Measurements from ENCODE around the gene TOPBP1. TPM values are rescaled to one million over a fixed set of nuclear protein-coding genes. Genes with fewer than 3 reads are reported as not detected.

The TOPBP1 gene
- total RNA-seq, 1 donor, result 33.7 TPM

DNA sequence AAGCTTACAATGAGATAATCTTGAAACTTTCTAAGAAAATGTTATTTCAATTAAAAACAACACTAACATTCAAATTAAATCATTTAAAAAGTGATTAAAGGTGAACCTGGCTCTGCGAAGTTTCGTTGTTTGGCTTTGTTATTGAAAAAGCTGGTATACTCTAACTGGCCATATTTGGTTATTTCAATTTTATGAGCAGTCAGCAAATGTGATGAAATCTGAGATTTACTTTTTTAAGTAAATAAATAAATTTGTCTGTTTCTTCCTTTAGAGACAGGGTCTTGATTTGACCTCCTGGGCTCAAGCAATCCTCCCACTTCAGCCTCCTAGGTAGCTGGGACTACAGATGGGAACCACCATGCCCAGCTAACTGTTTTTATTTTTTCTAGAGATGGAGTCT is 50.2 kb downstream of the TOPBP1 start:
- Histone ChIP-seq H4K20me1 (ENCODE audit: insufficient read depth, low read length) (no peaks in the 10 kb centered on the region), H2AFZ (ENCODE audit: low read length) (no peak overlapping the region), H3K27ac (ENCODE audit: low read depth, low read length) (no peak overlapping the region), H3K79me2 (ENCODE audit: insufficient read depth, low read length) (no peaks in the 10 kb centered on the region), H3K36me3 (ENCODE audit: insufficient read depth, low read length) (peaks cover 28% of the 10 kb centered on the region), H3K27me3 (ENCODE audit: insufficient read depth, low read length) (no peaks in the 10 kb centered on the region), H3K4me1 (ENCODE audit: insufficient read depth, low read length) (peaks cover 2% of the 10 kb centered on the region), H3K9me3 (ENCODE audit: low read depth, low read length) (no peaks in the 10 kb centered on the region), H3K4me3 (ENCODE audit: insufficient read depth, low read length) (no peak overlapping the region), H3K4me2 (ENCODE audit: insufficient read depth, low read length) (no peak overlapping the region)
- DNase-seq (ENCODE audit: insufficient read length, low spot score, missing footprints), result no peak
- TF ChIP-seq, protein P1, sequence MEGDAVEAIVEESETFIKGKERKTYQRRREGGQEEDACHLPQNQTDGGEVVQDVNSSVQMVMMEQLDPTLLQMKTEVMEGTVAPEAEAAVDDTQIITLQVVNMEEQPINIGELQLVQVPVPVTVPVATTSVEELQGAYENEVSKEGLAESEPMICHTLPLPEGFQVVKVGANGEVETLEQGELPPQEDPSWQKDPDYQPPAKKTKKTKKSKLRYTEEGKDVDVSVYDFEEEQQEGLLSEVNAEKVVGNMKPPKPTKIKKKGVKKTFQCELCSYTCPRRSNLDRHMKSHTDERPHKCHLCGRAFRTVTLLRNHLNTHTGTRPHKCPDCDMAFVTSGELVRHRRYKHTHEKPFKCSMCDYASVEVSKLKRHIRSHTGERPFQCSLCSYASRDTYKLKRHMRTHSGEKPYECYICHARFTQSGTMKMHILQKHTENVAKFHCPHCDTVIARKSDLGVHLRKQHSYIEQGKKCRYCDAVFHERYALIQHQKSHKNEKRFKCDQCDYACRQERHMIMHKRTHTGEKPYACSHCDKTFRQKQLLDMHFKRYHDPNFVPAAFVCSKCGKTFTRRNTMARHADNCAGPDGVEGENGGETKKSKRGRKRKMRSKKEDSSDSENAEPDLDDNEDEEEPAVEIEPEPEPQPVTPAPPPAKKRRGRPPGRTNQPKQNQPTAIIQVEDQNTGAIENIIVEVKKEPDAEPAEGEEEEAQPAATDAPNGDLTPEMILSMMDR (IDR thresholded peaks at IDR 0.05; ENCODE audit: extremely low read depth, low read depth, low read length), result no peak

DNA sequence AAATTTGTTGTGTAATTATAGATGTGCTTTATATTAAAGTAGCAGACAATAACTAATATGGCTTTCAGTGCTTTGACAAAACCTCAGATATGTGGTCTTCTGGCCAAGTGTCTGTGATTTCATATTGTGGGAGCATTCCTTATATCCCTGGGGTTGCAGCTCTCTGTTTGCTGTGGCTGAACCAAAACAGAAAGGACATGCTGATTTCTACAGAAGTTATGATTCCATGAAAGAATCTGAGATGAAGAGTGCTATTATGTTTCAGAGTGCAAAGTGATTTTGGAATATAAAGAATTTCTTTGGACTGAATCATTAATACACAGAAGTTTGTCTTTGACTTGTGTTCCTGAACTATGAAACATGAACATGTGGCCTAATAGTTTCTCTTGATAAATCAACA is 51.7 kb downstream of the TOPBP1 start:
- no peak overlapping the region for H2AFZ ChIP-seq (ENCODE audit: low read length)
- H3K4me1 ChIP-seq (ENCODE audit: insufficient read depth, low read length), result peaks cover 2% of the 10 kb centered on the region
- no peaks in the 10 kb centered on the region for H3K9me3 ChIP-seq (ENCODE audit: low read depth, low read length)
- H3K27me3 ChIP-seq (ENCODE audit: insufficient read depth, low read length), result no peaks in the 10 kb centered on the region
- no peak overlapping the region for H3K4me2 ChIP-seq (ENCODE audit: insufficient read depth, low read length)
- no peak for DNase-seq (ENCODE audit: insufficient read length, low spot score, missing footprints)
- H3K4me3 ChIP-seq (ENCODE audit: insufficient read depth, low read length), result no peak overlapping the region
- peaks cover 22% of the 10 kb centered on the region for H3K36me3 ChIP-seq (ENCODE audit: insufficient read depth, low read length)
- TF ChIP-seq, protein P1 (IDR thresholded peaks at IDR 0.05; ENCODE audit: extremely low read depth, low read depth, low read length), result no peak
- no peaks in the 10 kb centered on the region for H4K20me1 ChIP-seq (ENCODE audit: insufficient read depth, low read length)
- H3K79me2 ChIP-seq (ENCODE audit: insufficient read depth, low read length), result no peaks in the 10 kb centered on the region
- no peak overlapping the region for H3K27ac ChIP-seq (ENCODE audit: low read depth, low read length)

DNA sequence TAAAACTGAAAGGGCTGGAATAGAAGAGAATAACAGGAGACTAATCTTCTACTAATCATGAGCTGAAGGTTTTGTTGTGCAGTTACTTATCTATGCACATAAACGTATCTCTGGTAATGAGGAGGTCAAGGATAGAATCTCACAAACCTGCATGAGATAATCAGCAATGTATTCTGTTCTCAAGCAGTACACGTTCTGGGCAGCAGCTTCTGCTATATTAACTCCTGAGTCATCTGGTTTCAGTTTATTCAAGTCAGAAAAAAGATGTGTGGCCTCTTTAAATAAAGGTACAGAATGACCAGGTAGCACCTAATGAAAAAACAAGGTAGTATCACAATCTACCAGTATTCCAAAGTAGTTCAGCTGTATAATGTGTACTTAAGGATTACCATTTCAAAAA is 53.4 kb downstream of the TOPBP1 start:
- H3K79me2 ChIP-seq (ENCODE audit: insufficient read depth, low read length), result no peaks in the 10 kb centered on the region

DNA sequence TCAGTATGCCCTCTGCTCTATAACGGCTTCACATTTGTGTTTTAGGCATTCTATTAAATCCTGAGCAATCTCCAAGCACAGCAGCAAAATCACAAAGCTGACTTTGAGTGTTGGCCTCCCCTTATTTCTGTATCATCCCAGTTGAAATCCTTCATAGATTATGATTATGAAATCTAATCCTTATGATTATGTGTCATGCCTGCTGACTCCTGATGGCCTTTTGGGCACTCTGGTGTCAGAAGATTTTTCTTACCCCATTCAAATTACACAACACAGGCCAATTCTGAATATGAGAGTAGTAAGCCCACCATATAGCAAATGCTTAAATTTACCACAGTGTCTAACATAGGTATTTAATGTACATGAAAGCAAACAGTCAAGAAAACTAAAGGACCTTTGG is 53.9 kb downstream of the TOPBP1 start:
- Histone ChIP-seq H3K36me3 (ENCODE audit: insufficient read depth, low read length) (peaks cover 22% of the 10 kb centered on the region), H3K4me3 (ENCODE audit: insufficient read depth, low read length) (no peak overlapping the region), H4K20me1 (ENCODE audit: insufficient read depth, low read length) (no peaks in the 10 kb centered on the region), H3K27ac (ENCODE audit: low read depth, low read length) (no peak overlapping the region), H3K4me1 (ENCODE audit: insufficient read depth, low read length) (peaks cover 2% of the 10 kb centered on the region), H3K79me2 (ENCODE audit: insufficient read depth, low read length) (no peaks in the 10 kb centered on the region), H2AFZ (ENCODE audit: low read length) (no peak overlapping the region), H3K27me3 (ENCODE audit: insufficient read depth, low read length) (no peaks in the 10 kb centered on the region), H3K9me3 (ENCODE audit: low read depth, low read length) (no peaks in the 10 kb centered on the region), H3K4me2 (ENCODE audit: insufficient read depth, low read length) (no peak overlapping the region)
- no peak for DNase-seq (ENCODE audit: insufficient read length, low spot score, missing footprints)
- TF ChIP-seq, protein P1 (IDR thresholded peaks at IDR 0.05; ENCODE audit: extremely low read depth, low read depth, low read length), result no peak

More for the DNA sequence above, 53.4 kb downstream of the TOPBP1 start:
- peaks cover 22% of the 10 kb centered on the region for H3K36me3 ChIP-seq (ENCODE audit: insufficient read depth, low read length)
- no peaks in the 10 kb centered on the region for H3K9me3 ChIP-seq (ENCODE audit: low read depth, low read length)
- peaks cover 2% of the 10 kb centered on the region for H3K4me1 ChIP-seq (ENCODE audit: insufficient read depth, low read length)
- peak overlapping the region; percentile 5 for H3K4me2 ChIP-seq (ENCODE audit: insufficient read depth, low read length)
- DNase-seq (ENCODE audit: insufficient read length, low spot score, missing footprints), result no peak
- H3K27ac ChIP-seq (ENCODE audit: low read depth, low read length), result no peak overlapping the region
- H2AFZ ChIP-seq (ENCODE audit: low read length), result no peak overlapping the region
- no peaks in the 10 kb centered on the region for H4K20me1 ChIP-seq (ENCODE audit: insufficient read depth, low read length)
- no peak overlapping the region for H3K4me3 ChIP-seq (ENCODE audit: insufficient read depth, low read length)
- no peaks in the 10 kb centered on the region for H3K27me3 ChIP-seq (ENCODE audit: insufficient read depth, low read length)
- TF ChIP-seq, protein P1 (IDR thresholded peaks at IDR 0.05; ENCODE audit: extremely low read depth, low read depth, low read length), result no peak

Data from osteoblast (primary cell).